Cardiac muscle cell (in vitro differentiated cells and primary cell): ENCODE measurements around the gene TRH. TPM values are rescaled to one million over a fixed set of nuclear protein-coding genes. Genes with fewer than 3 reads are reported as not detected.

Source experiments
- DNase-seq, 2 donors: peaks; one replicate each; pipeline versions ENCODE4 v3.0.0 to v3.0.0-alpha.2; 2010 to 2017; ENCODE audit warnings: low read depth in 1 of 2, low spot score in 1 of 2
- H3K27ac ChIP-seq: fragments of 200-600 bp; sonication (generic); 2 replicates; pipeline ENCODE4 v1.5.1; 2016
- H3K27me3 ChIP-seq: fragments of 200-600 bp; sonication (generic); 2 replicates; pipeline ENCODE4 v1.6.0; 2016; ENCODE audit warnings: control low read depth
- H3K36me3 ChIP-seq: fragments of 200-600 bp; sonication (generic); 2 replicates; pipeline ENCODE4 v1.5.1; 2016; ENCODE audit warnings: control low read depth
- H3K4me1 ChIP-seq: fragments of 200-600 bp; sonication (generic); 2 replicates; pipeline ENCODE4 v1.8.1; 2017; ENCODE audit warnings: low read depth, mild to moderate bottlenecking, mixed run types
- H3K4me3 ChIP-seq: fragments of 200-600 bp; sonication (generic); 2 replicates; pipeline ENCODE4 v1.5.1; 2016; ENCODE audit warnings: mild to moderate bottlenecking
- H3K9me3 ChIP-seq: fragments of 200-600 bp; sonication (generic); 2 replicates; pipeline ENCODE4 v1.5.1; 2017; ENCODE audit warnings: low read depth, mild to moderate bottlenecking, control low read depth
- CTCF ChIP-seq: IDR thresholded peaks from 2 replicates; pipeline ENCODE4 v1.5.1; 2012; ENCODE audit warnings: low read depth, mild to moderate bottlenecking, low read length
- polyA plus RNA-seq: library from polyadenylated mRNA; unstranded; fragments of >200 nt; fragmentation: Nextera tagmentation; extraction: Ambion mirVana; gene quantifications from 2 replicates; pipeline ENCODE4 v1.2.1, GENCODE V29; 2016
- total RNA-seq: library from RNA; depleted of rRNA; stranded (reverse); fragments of >200 nt; gene quantifications from 2 replicates; pipeline ENCODE4 v1.2.3, GENCODE V29; 2016

Gene TRH
- total and polyA plus RNA-seq, 2 experiments from 2014 or later, result 111 to 113 TPM

GRCh38 chr3:129953621-129954020, 20.9 kb upstream of the TRH start:
- Histone ChIP-seq H3K36me3 (no peaks in the 10 kb centered on the region), H3K27ac (no peak overlapping the region), H3K27me3 (peaks cover 4% of the 10 kb centered on the region), H3K4me1 (peaks cover 20% of the 10 kb centered on the region), H3K9me3 (no peaks in the 10 kb centered on the region), H3K4me3 (no peak overlapping the region)
- TF ChIP-seq CTCF, result no peak
- no peak for DNase-seq

GRCh38 chr3:129954514-129954913, 20.0 kb upstream of the TRH start:
- no peak overlapping the region for H3K27ac ChIP-seq
- H3K9me3 ChIP-seq, result no peaks in the 10 kb centered on the region
- no peaks in the 10 kb centered on the region for H3K36me3 ChIP-seq
- no peak for DNase-seq
- H3K4me1 ChIP-seq, result peaks cover 20% of the 10 kb centered on the region
- H3K27me3 ChIP-seq, result peaks cover 4% of the 10 kb centered on the region
- no peak overlapping the region for H3K4me3 ChIP-seq
- no peak for TF ChIP-seq CTCF

DNA sequence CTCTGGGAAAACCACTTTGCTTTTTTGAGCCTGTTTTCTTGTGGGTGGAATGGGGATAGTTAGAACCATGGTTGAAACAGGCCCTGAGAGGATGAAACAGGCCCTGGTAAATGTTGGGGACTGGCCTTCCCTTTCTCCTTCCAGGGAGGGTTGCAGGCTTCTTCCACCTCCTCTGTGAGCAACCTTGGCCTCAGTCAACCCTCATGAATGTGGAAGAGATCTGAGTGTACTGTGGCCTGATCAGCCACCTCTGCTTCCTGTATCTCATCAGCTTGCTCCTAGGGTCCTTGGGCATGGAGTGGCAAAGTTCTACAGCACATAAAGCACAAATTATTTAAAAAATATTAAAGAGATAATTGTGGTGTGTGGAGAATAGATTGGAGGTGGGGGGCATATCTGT, 17.6 kb upstream of the TRH start:
- Histone ChIP-seq H3K4me3 (no peak overlapping the region), H3K36me3 (no peaks in the 10 kb centered on the region), H3K27ac (no peak overlapping the region), H3K9me3 (no peaks in the 10 kb centered on the region), H3K27me3 (peaks cover 4% of the 10 kb centered on the region), H3K4me1 (peaks cover 20% of the 10 kb centered on the region)
- no peak for DNase-seq
- no peak for TF ChIP-seq CTCF

DNA sequence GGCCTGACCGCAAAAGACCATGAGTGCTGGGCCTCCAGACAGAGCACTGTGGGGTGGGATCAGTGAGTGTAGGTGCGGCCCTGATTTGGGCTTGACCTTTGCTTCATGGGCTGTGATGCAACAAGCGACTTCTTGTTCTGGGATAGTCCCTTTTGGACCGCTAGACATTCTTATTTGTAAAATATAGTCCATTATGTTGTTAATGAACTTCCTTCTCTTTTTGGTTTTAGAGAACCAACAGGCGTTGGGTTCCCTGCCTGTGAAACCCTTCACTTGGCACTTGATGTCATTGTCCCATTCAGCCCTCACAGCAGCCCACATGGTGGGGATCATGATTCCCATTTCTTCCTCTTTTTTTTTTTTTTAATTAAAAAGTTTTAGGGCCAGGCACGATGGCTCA, 15.8 kb upstream of the TRH start:
- no peaks in the 10 kb centered on the region for H3K9me3 ChIP-seq
- H3K36me3 ChIP-seq, result no peaks in the 10 kb centered on the region
- TF ChIP-seq CTCF, result no peak
- H3K27me3 ChIP-seq, result peaks cover 4% of the 10 kb centered on the region
- H3K4me1 ChIP-seq, result peaks cover 9% of the 10 kb centered on the region
- no peak overlapping the region for H3K4me3 ChIP-seq
- H3K27ac ChIP-seq, result no peak overlapping the region
- DNase-seq, result no peak

DNA sequence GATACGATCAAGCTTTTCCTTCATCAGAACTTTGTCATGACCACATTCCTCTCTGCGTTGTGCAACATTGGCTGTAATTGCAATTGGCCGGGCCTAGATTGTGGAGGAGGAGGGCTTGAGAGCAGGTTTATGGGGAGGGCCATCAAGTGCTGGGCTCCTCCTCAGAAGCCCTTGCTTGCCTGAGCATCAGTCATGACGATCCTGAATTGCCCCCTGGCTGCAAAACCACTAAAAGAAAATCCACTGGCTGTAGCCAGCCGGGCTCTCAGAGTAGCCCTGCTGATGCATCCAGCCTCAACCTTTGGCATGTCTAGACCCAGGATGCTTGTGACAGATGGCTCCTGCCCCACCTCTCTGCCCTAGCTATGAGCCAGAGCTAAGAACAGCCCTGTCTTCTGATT, 13.4 kb upstream of the TRH start:
- DNase-seq, result peak in 1 of 2 donors; percentile 35
- Histone ChIP-seq H3K9me3 (no peaks in the 10 kb centered on the region), H3K4me1 (peaks cover 4% of the 10 kb centered on the region), H3K36me3 (no peaks in the 10 kb centered on the region), H3K27me3 (peaks cover 3% of the 10 kb centered on the region), H3K4me3 (no peak overlapping the region), H3K27ac (no peak overlapping the region)
- no peak for TF ChIP-seq CTCF

DNA sequence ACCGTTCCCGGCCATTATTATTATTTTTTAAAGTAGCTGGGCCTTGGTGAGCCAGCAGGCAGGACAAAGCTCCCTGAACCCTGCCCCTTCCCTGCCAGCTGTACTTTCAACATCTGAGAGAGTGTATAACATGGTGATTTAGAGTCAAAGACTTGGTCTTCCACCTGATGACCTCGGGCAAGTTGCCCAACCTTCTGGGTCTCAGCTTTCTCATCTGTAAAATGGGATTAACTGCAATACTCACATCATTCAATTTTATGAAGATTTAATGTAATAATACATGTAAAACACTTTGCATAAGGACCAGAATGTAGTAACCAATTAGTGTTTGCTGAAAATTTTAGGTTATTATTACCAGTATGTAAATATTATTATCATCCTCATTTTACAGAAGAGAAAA, 11.9 kb upstream of the TRH start:
- H3K36me3 ChIP-seq, result no peaks in the 10 kb centered on the region
- no peaks in the 10 kb centered on the region for H3K9me3 ChIP-seq
- no peak overlapping the region for H3K4me3 ChIP-seq
- H3K27ac ChIP-seq, result no peak overlapping the region
- peaks cover 13% of the 10 kb centered on the region for H3K27me3 ChIP-seq
- H3K4me1 ChIP-seq, result peaks cover 4% of the 10 kb centered on the region
- no peak for TF ChIP-seq CTCF
- no peak for DNase-seq
